SJSA1 (cell line): Measurements from ENCODE around the gene TLN1. TPM values are rescaled to one million over a fixed set of nuclear protein-coding genes. Genes with fewer than 3 reads are reported as not detected.

Experiments
- DNase-seq, 2 experiments: peaks; one replicate each; pipeline ENCODE4 v3.0.0-alpha.2; 2015 to 2020; ENCODE audit warnings: low spot score in 2 of 2, low read depth in 1 of 2
- H3K27ac ChIP-seq: fragments of 250-450 bp; sonication (Bioruptor Pico); 2 replicates; pipeline ENCODE4 v1.5.1; 2020; ENCODE audit warnings: mild to moderate bottlenecking, moderate library complexity
- H3K27me3 ChIP-seq: fragments of 250-450 bp; sonication (Bioruptor Pico); replicated peaks from 2 replicates; pipeline ENCODE4 v1.5.1; 2020; ENCODE audit warnings: mild to moderate bottlenecking, moderate library complexity
- H3K36me3 ChIP-seq: fragments of 250-450 bp; sonication (Bioruptor Pico); 2 replicates; pipeline ENCODE4 v1.5.1; 2020; ENCODE audit warnings: mild to moderate bottlenecking
- H3K4me1 ChIP-seq: fragments of 250-450 bp; sonication (Bioruptor Pico); replicated peaks from 2 replicates; pipeline ENCODE4 v1.6.1; 2021; ENCODE audit warnings: mild to moderate bottlenecking
- H3K4me3 ChIP-seq: fragments of 250-450 bp; sonication (Bioruptor Pico); 2 replicates; pipeline ENCODE4 v1.5.1; 2020; ENCODE audit warnings: mild to moderate bottlenecking
- H3K9me3 ChIP-seq: fragments of 250-450 bp; sonication (Bioruptor Pico); replicated peaks from 2 replicates; pipeline ENCODE4 v1.5.1; 2020; ENCODE audit warnings: mild to moderate bottlenecking
- total RNA-seq: library from RNA; depleted of rRNA; stranded (reverse); fragments of >200 nt; shearing (Covaris generic); gene quantifications from 2 replicates; pipeline ENCODE4 v1.2.3, GENCODE V29; 2014

The TLN1 gene
- total RNA-seq, 1 experiment from 2014 or later = 213 TPM

DNA sequence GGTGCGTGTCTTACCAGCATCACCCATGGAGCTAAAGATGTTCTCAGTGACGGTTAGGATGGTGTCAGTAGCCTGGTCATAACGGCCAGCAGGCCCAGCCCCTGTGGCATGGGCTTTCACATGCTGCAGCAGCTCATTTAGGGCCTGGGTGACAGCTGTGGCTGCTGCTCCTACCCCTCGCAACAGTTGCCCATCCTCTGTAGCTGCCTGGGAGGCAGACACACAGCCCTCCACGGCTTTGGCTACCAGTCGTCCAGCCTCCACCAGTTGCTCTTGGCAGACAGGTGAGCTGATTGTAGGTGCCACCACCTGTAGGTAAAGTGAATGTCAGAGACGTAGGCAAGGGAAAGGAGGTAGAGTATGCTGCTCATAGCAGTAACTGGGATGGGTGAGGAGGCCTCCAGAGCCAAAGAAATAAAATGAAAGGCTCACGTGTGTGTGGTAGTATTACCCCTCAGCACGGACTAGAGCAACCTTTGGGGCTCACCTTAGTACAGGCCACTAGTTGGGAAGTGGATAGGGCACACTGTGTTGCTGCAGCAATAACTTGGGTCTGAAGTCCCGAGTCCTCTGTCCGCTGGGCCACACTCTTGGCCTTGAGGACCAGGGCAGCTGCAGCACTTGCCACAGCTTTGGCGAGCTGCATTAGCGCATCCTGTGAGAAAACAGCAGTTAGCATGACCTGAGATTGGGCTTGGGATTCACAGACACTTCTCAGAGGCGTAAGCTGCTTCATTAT is 14.7 kb downstream of the TLN1 start:
- no peaks in the 10 kb centered on the region for H3K9me3 ChIP-seq
- no peaks in the 10 kb centered on the region for H3K4me1 ChIP-seq
- DNase-seq = no peak
- no peak overlapping the region for H3K4me3 ChIP-seq
- no peak overlapping the region for H3K27ac ChIP-seq
- peaks cover 91% of the 10 kb centered on the region for H3K36me3 ChIP-seq
- no peaks in the 10 kb centered on the region for H3K27me3 ChIP-seq

DNA sequence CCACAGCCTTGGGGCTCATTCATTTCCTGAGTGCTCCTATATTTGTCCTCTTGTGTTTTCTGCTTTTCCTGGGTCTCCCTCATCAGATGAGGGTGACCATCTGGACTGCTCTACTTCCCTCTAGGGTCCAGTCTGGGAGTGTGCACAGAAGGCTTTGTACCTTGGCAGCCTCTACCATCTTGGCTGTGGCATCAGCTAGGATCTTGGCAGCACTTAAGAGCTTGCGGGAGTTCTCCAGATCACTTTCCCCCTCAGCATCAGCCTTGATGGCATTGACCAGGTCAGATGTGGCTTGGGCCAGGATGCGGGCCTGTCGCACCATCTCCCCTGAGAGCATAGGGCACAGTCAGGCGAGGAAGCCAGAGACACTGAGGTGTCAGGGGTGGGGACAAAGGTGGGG is 15.8 kb downstream of the TLN1 start:
- no peaks in the 10 kb centered on the region for H3K4me1 ChIP-seq
- H3K9me3 ChIP-seq = no peaks in the 10 kb centered on the region
- no peak overlapping the region for H3K27ac ChIP-seq
- no peak overlapping the region for H3K4me3 ChIP-seq
- no peaks in the 10 kb centered on the region for H3K27me3 ChIP-seq
- no peak for DNase-seq
- peaks cover 85% of the 10 kb centered on the region for H3K36me3 ChIP-seq

DNA sequence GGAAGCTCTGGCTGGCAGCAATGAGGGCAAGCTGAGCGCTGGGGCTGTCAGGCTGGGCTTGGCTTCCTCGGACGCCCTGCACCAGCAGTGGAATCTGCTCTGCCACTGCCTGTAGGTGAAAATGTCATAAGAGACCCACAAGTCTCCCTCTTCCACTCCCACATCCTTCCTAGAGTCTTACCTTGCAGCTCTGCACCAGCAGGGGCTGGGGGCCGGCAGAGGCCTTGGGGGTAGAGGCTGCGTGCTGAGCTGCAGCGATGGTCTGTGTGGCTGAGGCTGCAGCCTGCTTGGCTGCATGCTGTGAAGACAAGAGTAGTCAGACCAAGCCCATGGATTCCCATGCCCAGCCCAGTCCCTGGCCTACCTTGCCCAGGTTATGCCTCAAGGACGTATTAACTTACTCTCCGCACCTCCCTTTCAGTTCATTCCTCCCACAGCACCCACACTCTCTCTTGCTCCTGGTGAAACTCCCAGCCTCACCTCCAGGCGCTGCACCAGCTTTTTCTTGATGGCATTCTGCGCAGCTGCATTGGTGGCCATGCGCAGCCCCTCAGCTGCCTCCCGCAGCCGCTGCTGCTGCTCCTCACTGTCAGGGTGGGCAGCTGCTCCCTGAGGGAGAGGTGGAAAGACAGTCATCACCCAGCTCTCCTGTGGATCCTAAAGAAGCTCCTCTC is 17.3 kb downstream of the TLN1 start:
- H3K36me3 ChIP-seq = peaks cover 80% of the 10 kb centered on the region
- H3K27ac ChIP-seq = no peak overlapping the region
- no peak overlapping the region for H3K4me3 ChIP-seq
- DNase-seq = no peak
- H3K4me1 ChIP-seq = no peaks in the 10 kb centered on the region
- H3K9me3 ChIP-seq = no peaks in the 10 kb centered on the region
- no peaks in the 10 kb centered on the region for H3K27me3 ChIP-seq

DNA sequence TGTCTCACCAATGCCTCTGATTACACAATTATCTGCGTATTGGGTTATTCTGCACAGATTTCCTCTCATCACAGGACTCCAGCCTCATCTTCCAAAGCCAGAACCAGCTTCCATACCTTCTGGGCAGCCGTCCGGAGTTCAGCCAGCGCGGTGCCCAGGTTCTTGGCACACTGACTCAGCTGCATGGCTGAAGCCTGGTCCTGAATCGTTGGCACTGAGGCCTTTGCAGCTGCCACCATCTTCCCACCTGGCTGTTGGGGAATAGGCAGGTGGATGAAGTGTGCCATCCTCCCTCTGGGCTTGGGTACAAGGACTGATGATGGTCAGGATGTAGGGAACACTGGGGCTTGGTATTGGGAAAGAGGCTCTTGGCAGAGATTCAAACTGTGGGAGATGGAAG is 17.9 kb downstream of the TLN1 start:
- Histone ChIP-seq H3K27me3 (no peaks in the 10 kb centered on the region), H3K4me3 (no peak overlapping the region), H3K4me1 (no peaks in the 10 kb centered on the region), H3K36me3 (peaks cover 78% of the 10 kb centered on the region), H3K27ac (no peak overlapping the region), H3K9me3 (no peaks in the 10 kb centered on the region)
- DNase-seq = no peak

DNA sequence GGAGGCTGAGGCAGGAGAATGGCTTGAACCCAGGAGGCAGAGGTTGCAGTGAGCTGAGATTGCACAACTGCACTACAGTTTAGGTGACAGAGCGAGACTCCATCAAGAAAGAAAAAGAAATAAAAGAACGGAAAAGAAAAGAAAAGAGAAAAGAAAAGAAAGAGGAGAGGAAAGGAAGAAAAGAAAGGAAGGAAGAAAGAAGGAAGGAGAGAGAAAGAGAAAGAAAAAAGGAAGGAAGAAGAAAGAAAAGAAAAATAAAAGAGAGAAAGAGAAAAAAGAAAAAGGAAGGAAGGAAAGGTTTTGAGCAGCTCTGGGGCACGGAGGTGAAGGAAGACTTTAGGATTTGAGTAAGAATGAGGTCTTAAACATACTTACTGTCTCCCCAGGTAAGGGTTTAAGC is 18.4 kb downstream of the TLN1 start:
- Histone ChIP-seq H3K36me3 (peaks cover 78% of the 10 kb centered on the region), H3K9me3 (no peaks in the 10 kb centered on the region), H3K4me1 (no peaks in the 10 kb centered on the region), H3K27me3 (no peaks in the 10 kb centered on the region), H3K4me3 (no peak overlapping the region), H3K27ac (no peak overlapping the region)
- DNase-seq = no peak

DNA sequence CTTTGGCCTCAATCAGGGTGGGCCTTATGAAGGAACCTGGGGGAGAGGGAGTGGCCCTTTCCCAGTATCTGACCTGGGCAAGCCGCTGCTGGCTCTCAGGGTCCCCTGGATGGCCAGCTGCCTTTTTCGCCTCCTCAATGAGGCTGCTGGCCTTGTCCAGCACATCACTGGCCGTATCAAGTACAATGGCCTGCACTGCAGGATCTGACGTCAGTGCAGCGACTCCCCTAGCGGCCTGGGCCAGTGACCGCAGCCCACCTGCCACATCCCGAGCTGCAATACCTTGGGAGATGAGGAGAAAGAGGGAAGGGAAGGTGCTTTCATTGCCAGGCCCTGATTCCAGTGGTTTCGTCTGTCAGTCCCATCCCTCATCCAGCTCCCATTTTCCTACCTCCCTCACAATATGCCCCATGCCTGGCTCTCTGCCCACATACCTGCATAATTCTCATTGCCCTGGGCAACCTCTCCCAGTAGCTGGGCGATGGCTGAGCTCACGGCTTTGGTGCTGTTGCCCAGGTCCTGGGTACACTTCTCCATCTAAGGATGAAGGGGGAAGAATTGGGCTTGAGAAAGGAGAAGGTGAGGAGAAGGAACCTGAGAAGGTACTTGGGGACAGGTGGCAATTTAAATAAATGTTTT is 19.1 kb downstream of the TLN1 start:
- Histone ChIP-seq H3K4me3 (no peak overlapping the region), H3K36me3 (peaks cover 78% of the 10 kb centered on the region), H3K9me3 (no peaks in the 10 kb centered on the region), H3K4me1 (no peaks in the 10 kb centered on the region), H3K27ac (no peak overlapping the region), H3K27me3 (no peaks in the 10 kb centered on the region)
- no peak for DNase-seq

DNA sequence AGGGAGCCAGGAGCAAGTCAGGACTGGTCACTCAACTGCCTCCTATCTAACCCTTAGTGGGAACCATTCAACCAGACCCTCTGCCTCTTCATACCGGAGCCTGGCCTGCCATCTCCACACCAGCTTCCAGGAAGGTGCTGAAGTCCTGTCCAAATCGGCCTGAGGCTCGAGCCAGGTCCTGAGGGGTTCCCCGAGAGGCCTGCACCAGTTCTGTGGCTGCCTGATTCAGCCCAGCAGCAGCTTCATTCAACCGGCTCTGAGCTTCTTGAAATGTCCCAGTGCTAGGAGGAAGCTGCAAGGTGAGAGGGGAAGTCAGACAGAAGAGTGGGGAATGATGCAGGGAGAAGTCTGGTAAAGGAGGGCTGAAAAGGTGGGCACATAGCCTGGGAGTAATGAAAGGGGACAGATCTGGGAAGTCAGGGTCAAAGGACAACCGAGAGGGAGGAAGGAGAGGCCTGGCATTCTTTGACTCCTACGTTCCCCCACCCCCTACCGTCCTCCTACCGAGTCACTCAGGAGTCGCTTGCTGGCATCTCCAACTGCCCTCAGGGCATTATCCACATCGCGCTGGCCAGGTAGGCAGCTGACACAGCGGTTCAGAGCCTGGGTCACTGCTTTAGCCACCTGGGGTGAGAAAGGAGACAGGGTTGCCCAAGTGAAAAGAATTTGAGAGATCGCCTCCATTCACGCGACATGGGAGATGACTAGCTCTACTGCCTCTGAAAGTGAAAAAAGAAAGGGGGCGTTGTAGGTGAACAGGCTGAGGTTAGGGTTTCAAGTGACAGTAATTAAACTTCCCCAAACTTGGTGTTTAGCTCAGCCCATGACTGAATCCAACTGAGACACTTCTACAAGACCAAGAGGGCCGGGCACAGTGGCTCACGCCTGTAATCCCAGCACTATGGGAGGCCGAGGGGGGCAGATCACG is 20.2 kb downstream of the TLN1 start:
- Histone ChIP-seq H3K4me1 (no peaks in the 10 kb centered on the region), H3K36me3 (peaks cover 79% of the 10 kb centered on the region), H3K27me3 (no peaks in the 10 kb centered on the region), H3K9me3 (no peaks in the 10 kb centered on the region), H3K27ac (no peak overlapping the region), H3K4me3 (no peak overlapping the region)
- no peak for DNase-seq

DNA sequence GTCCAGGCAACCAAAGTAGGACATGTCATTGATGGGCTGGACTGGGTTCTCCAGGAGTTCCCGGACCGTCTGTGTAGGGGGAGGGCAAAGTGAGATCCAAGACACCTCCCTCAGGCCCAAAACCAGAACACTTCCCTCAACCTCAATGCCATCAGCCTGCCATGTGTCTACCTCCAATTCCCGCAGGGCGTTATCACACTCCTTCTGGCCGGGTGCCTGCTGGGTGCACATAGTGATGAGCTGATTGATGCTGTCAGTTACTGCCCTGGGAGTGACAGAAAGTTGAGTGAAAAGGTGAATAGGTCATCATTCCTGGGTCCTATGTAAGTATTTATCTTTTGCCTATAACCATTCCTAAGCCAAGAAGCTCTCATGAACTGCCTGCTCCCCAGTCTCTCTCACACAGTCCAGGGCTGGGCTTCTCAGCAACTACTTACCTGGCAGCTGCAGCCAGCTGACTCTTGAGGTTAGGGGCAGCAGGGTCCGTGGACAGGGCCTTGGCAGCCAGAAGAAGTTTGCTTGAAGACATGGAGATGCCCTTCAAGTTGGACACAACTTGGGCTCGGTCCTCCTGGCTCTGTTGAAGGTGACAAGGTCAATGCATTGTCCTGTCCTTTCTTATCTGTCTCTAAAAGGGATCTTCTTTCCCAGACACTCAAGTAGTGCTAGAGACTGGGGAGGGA is 21.0 kb downstream of the TLN1 start:
- Histone ChIP-seq H3K27me3 (no peaks in the 10 kb centered on the region), H3K4me1 (no peaks in the 10 kb centered on the region), H3K9me3 (no peaks in the 10 kb centered on the region), H3K36me3 (peaks cover 81% of the 10 kb centered on the region), H3K4me3 (no peak overlapping the region), H3K27ac (no peak overlapping the region)
- no peak for DNase-seq

DNA sequence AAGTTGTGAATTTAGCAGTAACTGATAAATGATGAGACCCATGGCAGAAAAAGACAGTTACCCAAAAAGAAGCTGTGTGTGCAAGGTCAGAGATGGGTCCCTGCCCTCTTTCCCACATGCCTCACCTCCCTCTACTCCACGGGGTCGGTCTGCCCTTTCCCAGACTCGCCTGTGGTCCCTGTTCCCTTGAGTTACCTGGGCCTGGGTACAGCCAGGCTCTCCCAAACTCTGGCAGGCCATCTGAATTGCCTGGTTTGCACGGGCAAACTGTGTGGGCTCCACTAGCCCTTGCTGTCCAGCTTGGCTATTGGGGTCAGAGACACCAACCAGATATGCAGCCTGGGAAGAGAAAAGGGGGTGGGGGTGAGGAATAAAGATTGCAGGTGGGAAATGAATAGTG is 23.8 kb downstream of the TLN1 start:
- no peak for DNase-seq
- no peaks in the 10 kb centered on the region for H3K4me1 ChIP-seq
- no peak overlapping the region for H3K4me3 ChIP-seq
- H3K36me3 ChIP-seq = peaks cover 79% of the 10 kb centered on the region
- H3K27ac ChIP-seq = no peak overlapping the region
- H3K9me3 ChIP-seq = no peaks in the 10 kb centered on the region
- H3K27me3 ChIP-seq = no peaks in the 10 kb centered on the region

DNA sequence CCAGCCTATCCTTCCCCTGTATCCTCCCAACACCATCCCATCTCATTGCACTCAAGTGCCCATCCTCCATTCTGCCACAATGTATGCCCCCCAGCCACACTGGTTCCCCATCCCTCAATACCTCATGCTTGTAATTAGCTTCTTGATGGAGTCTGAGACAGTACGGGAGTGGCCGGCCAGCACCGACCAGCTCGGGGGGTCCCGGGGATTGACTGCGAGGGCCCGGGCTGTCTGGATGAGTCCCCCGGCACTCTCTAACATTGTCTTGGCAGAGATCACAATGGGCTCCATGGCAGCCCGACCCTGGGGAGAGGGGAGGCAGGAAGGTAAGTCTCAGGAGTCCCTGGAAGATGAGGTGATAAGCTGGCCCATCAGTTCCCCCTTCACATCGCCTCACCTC is 25.0 kb downstream of the TLN1 start:
- peaks cover 85% of the 10 kb centered on the region for H3K36me3 ChIP-seq
- no peak overlapping the region for H3K27ac ChIP-seq

DNA sequence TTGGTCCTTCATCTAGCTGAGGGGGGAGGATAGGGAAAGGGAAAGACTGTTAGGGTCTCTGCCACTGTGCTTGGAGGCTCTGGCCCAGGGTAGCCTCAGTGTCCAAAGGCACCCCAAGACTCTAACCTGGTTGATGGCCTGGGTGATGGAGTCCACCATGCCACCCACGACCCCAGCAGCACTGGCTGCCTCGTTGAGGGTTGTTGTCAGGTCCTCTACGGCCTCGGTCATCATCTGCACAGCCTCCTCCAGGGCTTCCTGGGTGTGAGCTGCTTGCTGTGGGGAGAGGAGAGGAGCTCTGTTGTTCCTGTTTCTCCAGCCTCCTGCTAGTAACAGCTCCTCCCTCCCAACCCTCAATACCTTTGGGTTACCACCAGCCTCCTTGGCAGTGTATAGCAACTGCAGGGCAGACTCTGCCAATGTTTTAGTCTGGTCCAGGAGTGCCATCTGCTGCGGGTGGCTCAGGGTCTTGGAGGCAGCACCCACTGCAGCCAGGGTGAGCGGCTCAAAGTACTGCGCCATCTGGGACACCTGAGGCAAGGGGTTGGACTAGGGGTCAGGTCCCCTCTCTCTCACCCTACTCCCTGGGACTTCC is 26.1 kb downstream of the TLN1 start:
- DNase-seq = no peak
- Histone ChIP-seq H3K4me3 (no peak overlapping the region), H3K27ac (no peak overlapping the region), H3K9me3 (no peaks in the 10 kb centered on the region), H3K4me1 (no peaks in the 10 kb centered on the region), H3K27me3 (no peaks in the 10 kb centered on the region), H3K36me3 (peaks cover 87% of the 10 kb centered on the region)

More for the DNA sequence above, 25.0 kb downstream of the TLN1 start:
- no peak for DNase-seq
- Histone ChIP-seq H3K27me3 (no peaks in the 10 kb centered on the region), H3K4me1 (no peaks in the 10 kb centered on the region), H3K9me3 (no peaks in the 10 kb centered on the region), H3K4me3 (no peak overlapping the region)

DNA sequence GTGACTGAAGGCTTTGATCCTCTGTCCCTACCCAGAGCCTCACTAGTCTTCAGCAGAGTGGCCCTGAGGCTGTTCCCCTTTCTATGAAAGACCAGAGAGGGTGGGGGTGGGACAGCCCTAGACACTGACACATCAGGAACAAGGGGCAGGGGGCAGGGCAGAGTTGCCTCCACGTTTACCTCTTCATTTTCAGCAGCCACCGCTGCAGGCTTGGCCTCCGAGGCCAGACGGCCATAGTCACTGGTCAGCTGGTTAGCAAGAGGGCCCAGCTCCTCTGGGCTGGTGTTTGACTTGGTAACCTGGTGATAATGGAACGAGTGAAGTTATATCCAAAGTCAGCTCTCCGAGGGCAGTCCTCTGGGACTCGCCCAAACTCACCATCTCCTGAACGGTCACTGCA is 26.6 kb downstream of the TLN1 start:
- Histone ChIP-seq H3K4me1 (no peaks in the 10 kb centered on the region), H3K9me3 (no peaks in the 10 kb centered on the region), H3K27me3 (no peaks in the 10 kb centered on the region), H3K27ac (no peak overlapping the region), H3K4me3 (no peak overlapping the region), H3K36me3 (peaks cover 87% of the 10 kb centered on the region)
- DNase-seq = no peak
